Fibroblast of the conjunctiva (primary cell): ENCODE data around the gene ANO6.
"Not testable (repeated sequence)": the region's sequence is repeated elsewhere in the genome, so short reads cannot be mapped to it uniquely, and the experiment has no call there.

Source experiments
- DNase-seq: peaks from one replicate; pipeline ENCODE4 v3.0.0-alpha.2; 2010; ENCODE audit warnings: low read depth

The ANO6 gene

GRCh38 chr12:45215419-45216229, at the start of gene ANO6:
TSS of gene ANO6 (plus strand) at chr12:45216095. CDS start at chr12:45216322, 227 bp downstream.
- DNase-seq, result peak; percentile 74

- DNase-seq, result no peak
Observed at GRCh38 chr12:45168976-45169375, 46.9 kb upstream of the ANO6 start.

- DNase-seq, result peak; percentile 61
Observed at GRCh38 chr12:45170456-45171042, 45.3 kb upstream of the ANO6 start.

- DNase-seq, result not testable (repeated sequence)
Observed at GRCh38 chr12:45173293-45173692, 42.6 kb upstream of the ANO6 start.

- DNase-seq, result no peak
Observed at GRCh38 chr12:45174595-45174994, 41.3 kb upstream of the ANO6 start.

- DNase-seq, result no peak
Observed at GRCh38 chr12:45178771-45179170, 37.1 kb upstream of the ANO6 start.

- no peak for DNase-seq
Observed at GRCh38 chr12:45182511-45182910, 33.4 kb upstream of the ANO6 start.

- no peak for DNase-seq
Observed at GRCh38 chr12:45183246-45183645, 32.6 kb upstream of the ANO6 start.

- no peak for DNase-seq
Observed at GRCh38 chr12:45184147-45184963, 31.5 kb upstream of the ANO6 start.

GRCh38 chr12:45186762-45187161, 29.1 kb upstream of the ANO6 start:
- no peak for DNase-seq

- DNase-seq, result no peak
Observed at GRCh38 chr12:45189766-45190403, 26.0 kb upstream of the ANO6 start.

- DNase-seq, result no peak
Observed at GRCh38 chr12:45191239-45191638, 24.7 kb upstream of the ANO6 start.

- DNase-seq, result no peak
Observed at GRCh38 chr12:45192707-45193106, 23.2 kb upstream of the ANO6 start.

- DNase-seq, result no peak
Observed at GRCh38 chr12:45200491-45201043, 15.3 kb upstream of the ANO6 start.

GRCh38 chr12:45203767-45204166, 12.1 kb upstream of the ANO6 start:
- no peak for DNase-seq

GRCh38 chr12:45204757-45205156, 11.1 kb upstream of the ANO6 start:
- DNase-seq, result no peak

- no peak for DNase-seq
Observed at GRCh38 chr12:45205165-45205825, 10.6 kb upstream of the ANO6 start.

- peak; percentile 64 for DNase-seq
Observed at GRCh38 chr12:45208604-45209487, 7.0 kb upstream of the ANO6 start.

- DNase-seq, result no peak
Observed at GRCh38 chr12:45209784-45210183, 6.1 kb upstream of the ANO6 start.

- no peak for DNase-seq
Observed at GRCh38 chr12:45212064-45212463, 3.8 kb upstream of the ANO6 start.
